ENCODE results near the gene ZNF22.

ZNF22 gene

DNA sequence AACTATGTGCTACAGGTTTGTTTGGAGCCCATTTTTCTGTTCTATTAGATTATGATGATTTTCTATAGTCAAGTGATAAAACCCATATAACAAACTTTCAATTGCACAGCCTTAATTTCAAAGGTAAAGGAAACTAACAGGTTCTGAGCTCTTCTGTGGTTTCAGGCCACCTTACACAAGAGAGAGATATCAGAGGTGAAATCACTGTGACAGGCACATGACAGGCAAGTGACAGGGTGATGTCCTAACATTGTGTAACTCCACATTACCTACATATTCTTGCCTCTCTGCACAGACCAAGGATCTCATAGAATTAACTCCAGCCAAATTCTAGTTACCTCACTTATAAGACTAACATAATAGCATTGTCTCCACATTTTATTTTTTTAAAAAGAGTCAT lies 35.0 kb downstream of the ZNF22 start:
- DNase-seq: no peak

- no peak for DNase-seq
These were observed 40.3 kb downstream of the ZNF22 start for GRCh38 chr10:45040921-45041542.

GRCh38 chr10:45044290-45044689 lies 43.6 kb downstream of the ZNF22 start:
- no peak for DNase-seq

DNA sequence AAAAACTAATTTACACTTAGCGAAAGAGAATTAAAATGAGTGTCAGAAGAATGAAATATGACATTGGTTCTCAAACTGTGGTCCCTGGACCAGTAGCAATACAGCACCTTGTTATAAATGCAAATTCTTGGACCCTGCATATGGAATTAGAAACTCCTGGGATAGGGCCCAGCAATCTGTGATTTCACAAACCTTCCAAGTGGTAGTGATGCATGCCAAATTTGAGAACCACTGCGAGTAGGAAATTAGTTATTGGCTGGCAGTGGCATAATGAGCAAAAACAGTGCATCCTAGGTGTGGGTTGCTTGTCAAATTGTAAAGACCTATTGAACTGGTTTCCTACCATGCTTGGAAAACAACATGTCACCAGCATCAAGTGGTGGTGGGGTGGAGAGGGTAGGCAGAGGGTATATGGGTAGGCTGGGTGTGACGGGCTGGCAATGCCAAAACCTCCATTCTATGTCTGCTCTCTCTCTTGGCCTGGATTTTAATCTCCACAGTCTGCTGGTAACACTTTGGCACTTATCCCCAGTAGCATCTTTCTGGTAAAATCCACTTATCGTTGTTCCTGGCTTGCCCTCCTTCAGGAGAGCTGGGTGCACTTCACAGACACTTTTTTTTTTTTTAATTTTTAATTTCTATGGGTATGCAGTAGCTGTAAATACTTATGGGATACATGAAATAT lies 50.0 kb downstream of the ZNF22 start:
- no peak for DNase-seq

GRCh38 chr10:45052700-45053099 lies 52.0 kb downstream of the ZNF22 start:
- DNase-seq: no peak

GRCh38 chr10:45053569-45054100 lies 52.9 kb downstream of the ZNF22 start:
- DNase-seq: no peak
